GM12864 (cell line): ENCODE data around the gene PCDH18.

ENCODE experiments used
- DNase-seq: peaks from one replicate; pipeline ENCODE4 v3.0.0-alpha.2; 2011; ENCODE audit warnings: low read depth
- H3K4me3 ChIP-seq: 2 replicates; pipeline ENCODE4 v1.5.1; 2011; ENCODE audit warnings: mild to moderate bottlenecking, low read depth, low read length, control low read depth
- TF ChIP-seq, protein P1 (sequence below): IDR thresholded peaks from 2 replicates; pipeline ENCODE4 v1.5.1; 2011; ENCODE audit warnings: low read depth, mild to moderate bottlenecking, moderate library complexity, low read length, control low read depth, inconsistent platforms; ENCODE audit errors: missing control alignments

Gene PCDH18

DNA sequence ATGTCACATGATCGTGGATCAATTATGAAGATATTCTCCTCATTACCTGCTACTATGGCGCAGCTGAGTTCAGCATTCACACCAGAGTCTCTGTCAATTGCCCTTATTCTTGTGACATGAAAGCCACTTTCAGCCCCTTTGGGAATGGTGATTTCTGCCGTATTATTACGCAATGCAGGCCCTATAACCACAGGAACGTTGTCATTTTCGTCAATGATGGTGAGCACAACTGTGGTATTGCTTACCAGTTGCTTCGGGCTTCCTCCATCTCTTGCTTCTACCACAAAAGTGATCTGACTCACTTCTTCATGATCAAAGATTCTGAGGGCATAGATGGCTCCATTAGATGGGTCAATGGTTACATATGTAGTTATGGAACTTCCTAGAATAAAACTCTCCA, 2.1 kb downstream of the PCDH18 start:
- TF ChIP-seq, protein P1, sequence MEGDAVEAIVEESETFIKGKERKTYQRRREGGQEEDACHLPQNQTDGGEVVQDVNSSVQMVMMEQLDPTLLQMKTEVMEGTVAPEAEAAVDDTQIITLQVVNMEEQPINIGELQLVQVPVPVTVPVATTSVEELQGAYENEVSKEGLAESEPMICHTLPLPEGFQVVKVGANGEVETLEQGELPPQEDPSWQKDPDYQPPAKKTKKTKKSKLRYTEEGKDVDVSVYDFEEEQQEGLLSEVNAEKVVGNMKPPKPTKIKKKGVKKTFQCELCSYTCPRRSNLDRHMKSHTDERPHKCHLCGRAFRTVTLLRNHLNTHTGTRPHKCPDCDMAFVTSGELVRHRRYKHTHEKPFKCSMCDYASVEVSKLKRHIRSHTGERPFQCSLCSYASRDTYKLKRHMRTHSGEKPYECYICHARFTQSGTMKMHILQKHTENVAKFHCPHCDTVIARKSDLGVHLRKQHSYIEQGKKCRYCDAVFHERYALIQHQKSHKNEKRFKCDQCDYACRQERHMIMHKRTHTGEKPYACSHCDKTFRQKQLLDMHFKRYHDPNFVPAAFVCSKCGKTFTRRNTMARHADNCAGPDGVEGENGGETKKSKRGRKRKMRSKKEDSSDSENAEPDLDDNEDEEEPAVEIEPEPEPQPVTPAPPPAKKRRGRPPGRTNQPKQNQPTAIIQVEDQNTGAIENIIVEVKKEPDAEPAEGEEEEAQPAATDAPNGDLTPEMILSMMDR = no peak
- no peak overlapping the region for H3K4me3 ChIP-seq
- no peak for DNase-seq

DNA sequence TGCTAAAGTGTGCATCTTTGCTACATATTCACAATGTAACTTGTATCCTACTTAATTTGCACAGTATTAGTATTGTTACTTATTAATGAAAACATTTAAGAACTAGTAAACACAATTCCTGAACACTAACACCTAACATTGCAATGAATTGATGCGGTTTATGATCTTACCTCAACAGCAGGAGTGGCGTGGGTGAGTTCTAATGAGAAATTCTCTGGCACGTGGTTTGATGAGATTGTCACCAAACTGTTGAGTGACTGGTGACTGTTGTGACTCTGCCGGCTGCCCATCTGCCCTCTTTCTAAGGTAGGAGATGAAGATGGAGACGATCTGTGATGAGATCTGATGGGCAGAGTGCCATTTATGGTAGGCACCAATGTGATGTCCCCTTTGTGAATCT, 2.9 kb downstream of the PCDH18 start:
- no peak overlapping the region for H3K4me3 ChIP-seq
- DNase-seq = no peak
- TF ChIP-seq, protein P1 = no peak

DNA sequence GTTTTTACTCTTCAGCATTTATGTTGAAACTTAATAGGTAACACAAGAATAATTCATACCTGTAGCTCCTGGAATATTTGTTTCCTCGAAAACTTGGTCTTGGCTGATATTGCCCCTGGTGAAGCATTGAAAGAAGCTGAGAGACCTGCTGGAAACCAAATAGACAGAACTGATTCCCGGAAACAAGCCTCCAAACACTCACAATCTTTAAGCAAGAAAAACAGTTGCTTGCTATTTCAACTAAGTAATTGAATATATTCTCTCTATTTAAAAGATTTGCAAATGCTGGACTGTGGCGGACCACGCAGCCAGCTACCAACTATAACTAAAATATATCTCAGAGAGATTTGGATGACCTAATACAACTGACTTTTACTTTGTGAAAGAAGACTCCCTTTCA, 3.6 kb downstream of the PCDH18 start:
- H3K4me3 ChIP-seq = no peak overlapping the region
- no peak for DNase-seq

DNA sequence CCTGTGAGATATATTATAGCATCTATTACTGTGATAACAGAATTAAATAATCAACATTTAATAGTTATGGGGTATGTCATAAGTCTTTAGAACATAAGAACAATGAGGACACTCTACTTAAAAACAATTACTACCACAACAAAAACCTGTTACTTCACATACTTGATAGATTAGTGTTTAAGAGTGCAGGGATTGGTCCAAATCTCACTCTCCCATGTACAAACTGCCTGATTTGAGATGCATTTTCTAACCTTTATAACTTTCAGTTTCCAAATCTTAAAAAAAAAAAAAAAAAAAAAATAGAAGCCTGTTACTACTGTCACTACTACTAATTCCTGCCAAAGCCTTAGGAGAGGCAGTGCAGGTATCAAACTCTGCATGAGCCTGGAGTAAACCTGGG, 5.6 kb downstream of the PCDH18 start:
- H3K4me3 ChIP-seq = no peak overlapping the region
- TF ChIP-seq, protein P1 = no peak
- DNase-seq = no peak

More for the DNA sequence above, 3.6 kb downstream of the PCDH18 start:
- TF ChIP-seq, protein P1 = no peak

DNA sequence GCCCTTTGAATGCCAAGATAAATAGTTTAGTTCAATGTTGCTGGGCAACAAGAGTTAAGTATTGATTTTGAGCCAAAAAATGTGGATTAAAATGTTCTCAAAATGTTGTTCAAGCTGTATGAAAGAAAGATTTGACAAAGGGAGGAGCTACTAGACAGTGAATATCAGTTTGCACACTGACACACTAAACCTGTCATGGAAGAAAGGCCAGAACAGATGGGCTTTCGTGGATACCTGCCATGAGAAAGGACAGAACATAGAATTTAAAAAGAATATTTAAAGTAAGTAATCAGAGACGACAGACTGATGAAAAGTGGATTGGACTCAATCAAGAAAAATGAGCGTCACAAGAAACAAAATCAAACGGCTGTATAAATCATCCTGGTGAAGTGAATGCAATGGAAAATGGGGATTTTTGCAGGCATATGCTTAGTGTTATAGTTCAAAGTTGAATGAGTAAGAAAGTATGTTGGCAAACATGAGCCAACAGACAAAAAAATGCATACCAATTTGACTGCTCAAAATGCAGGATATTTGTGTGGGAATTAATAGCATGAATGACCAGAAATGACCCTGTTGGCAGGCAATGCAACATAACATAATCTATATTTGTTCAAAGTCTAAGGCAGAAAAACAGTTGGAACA, 7.4 kb downstream of the PCDH18 start:
- no peak for DNase-seq
- H3K4me3 ChIP-seq = no peak overlapping the region
- TF ChIP-seq, protein P1 = no peak

DNA sequence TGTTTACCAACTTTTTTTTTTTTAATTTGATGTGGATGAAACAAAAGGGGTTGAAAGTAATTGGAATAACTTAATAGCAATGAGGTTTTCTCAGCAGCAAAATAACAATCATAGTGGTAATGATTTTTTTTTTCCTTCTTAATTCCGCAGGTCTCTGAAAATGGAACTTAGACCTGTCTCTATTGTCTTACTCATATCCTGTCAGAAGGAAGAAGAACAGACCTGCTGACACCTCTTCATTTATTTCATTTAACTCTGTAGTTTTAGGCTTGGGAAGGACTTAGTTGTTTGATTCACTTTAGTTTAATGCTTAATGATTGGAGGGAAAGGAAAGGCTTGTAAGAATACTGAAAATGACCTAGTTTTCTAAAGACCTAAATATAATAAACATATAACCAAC, 9.0 kb downstream of the PCDH18 start:
- TF ChIP-seq, protein P1 = no peak
- DNase-seq = no peak
- no peak overlapping the region for H3K4me3 ChIP-seq

DNA sequence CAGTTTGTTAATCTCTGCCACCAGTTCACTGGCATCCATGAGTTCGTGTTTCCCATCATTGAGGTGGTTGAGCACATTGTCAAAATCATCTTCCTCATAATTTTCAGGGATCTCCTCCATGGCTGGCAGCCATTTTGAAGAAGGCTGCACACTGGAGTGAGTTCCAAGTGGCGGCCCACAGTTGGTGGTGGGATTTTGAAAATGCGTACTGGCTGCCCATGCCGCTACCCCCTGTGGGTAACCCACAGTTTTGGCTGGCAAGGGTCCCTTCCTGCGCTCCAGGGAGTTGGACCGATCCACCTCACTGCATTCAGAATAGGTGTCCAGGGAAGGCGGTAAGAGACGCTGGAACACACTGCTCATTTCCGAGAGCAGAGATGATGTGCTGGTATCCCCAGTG, 11.2 kb downstream of the PCDH18 start:
- no peak for DNase-seq

More for the DNA sequence above, 11.2 kb downstream of the PCDH18 start:
- TF ChIP-seq, protein P1 = no peak
- no peak overlapping the region for H3K4me3 ChIP-seq
